ENCODE data around the gene CCSER1.
"Not testable (repeated sequence)": the region's sequence is repeated elsewhere in the genome, so short reads cannot be mapped to it uniquely, and the experiment has no call there.

The CCSER1 gene

GRCh38 chr4:90733211-90733610 is 606.0 kb downstream of the CCSER1 start:
- no peak overlapping the region for H3K4me3 ChIP-seq (ENCODE audit: low read length)
- DNase-seq (ENCODE audit: low read depth, low spot score) = no peak

- DNase-seq (ENCODE audit: low read depth, low spot score) = no peak
These were observed 618.0 kb downstream of the CCSER1 start for GRCh38 chr4:90745176-90745575.

DNA sequence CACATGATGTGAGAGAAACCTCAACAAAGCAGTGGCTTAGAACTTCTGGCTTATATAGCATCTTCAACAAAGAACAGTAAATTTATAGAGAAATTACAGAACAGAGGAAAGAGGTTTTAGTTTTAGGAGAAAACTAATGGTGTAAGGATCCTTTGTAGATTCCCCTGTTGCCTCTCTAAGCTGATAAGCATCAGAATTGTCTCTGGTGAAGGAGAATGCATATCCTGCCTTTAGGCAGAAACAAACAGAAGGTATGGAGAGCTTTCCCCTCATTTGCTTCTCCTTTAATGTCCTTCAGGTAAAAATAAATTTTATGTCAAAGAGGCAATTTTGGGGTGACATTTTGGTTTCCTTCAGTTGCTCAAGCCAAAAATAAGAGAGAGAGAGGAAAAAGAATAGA is 625.9 kb downstream of the CCSER1 start:
- no peak for DNase-seq (ENCODE audit: low read depth, low spot score)
- no peak overlapping the region for H3K4me3 ChIP-seq (ENCODE audit: low read length)

More at GRCh38 chr4:90745176-90745575, 618.0 kb downstream of the CCSER1 start:
- H3K4me3 ChIP-seq (ENCODE audit: low read length) = no peak overlapping the region

GRCh38 chr4:90757534-90758060 is 630.4 kb downstream of the CCSER1 start:
- no peak for DNase-seq (ENCODE audit: low read depth, low spot score)

DNA sequence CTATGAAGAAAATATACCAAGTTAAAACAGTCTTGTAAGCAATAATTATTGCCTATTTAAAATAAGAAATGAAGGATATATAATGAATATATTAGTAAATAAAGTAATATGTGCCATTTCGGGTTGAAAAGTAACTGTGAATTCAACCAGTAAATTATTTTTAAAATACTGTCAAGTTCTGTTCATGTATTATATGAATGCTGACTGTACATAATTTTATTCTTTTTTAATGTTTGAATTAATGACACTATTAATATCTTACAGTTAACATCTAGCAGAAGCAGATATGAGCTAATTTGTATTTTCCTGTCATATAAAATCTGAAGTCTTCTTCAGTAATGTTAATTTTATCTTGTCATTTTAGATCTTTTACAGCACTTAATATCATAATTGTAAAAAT is 632.9 kb downstream of the CCSER1 start:
- no peak for DNase-seq (ENCODE audit: low read depth, low spot score)
- no peak overlapping the region for H3K4me3 ChIP-seq (ENCODE audit: low read length)

More at GRCh38 chr4:90757534-90758060, 630.4 kb downstream of the CCSER1 start:
- H3K4me3 ChIP-seq (ENCODE audit: low read length) = no peak overlapping the region

DNA sequence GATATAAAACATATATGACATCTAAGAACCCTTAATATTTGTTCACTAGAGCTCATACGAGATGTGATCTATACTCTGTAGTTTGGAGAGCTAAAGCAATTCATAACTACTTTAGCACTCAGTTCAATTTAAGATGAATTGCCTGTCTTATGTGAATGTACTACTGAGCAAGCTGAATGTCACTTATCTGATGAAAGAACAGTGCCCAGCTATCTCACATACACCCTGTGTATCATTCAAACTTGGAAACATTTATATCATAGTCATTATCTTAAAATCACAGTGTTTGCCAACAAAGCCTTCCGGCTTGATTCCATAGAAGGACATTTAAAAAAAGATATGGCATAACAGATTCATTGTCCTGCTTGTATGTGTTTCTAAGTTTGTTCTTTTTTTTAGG is 639.6 kb downstream of the CCSER1 start:
- H3K4me3 ChIP-seq (ENCODE audit: low read length) = no peak overlapping the region
- DNase-seq (ENCODE audit: low read depth, low spot score) = no peak

DNA sequence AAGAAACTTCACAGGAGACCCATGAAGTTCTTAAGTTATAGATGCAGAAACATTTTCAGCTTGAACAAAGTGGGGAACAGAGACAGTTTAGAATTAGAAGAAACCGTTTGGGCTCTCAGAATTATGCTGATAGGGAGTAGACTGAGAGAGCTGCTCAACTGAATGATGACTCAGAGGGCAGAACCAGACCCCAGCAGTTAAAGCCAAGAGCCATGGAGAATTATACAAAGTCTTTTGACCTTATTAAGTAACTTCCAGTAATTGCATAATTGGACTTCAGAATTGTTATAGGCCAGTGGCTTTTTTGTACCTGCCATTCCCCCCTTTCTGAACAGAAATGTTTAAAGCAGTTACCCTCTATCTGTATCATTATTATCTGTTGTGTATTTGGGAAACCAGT is 642.1 kb downstream of the CCSER1 start:
- H3K4me3 ChIP-seq (ENCODE audit: low read length) = no peak overlapping the region
- no peak for DNase-seq (ENCODE audit: low read depth, low spot score)

- DNase-seq (ENCODE audit: low read depth, low spot score) = no peak
- H3K4me3 ChIP-seq (ENCODE audit: low read length) = no peak overlapping the region
These were observed 653.0 kb downstream of the CCSER1 start for GRCh38 chr4:90780193-90780592.

GRCh38 chr4:90786602-90787001 is 659.4 kb downstream of the CCSER1 start:
- no peak overlapping the region for H3K4me3 ChIP-seq (ENCODE audit: low read length)
- no peak for DNase-seq (ENCODE audit: low read depth, low spot score)

- H3K4me3 ChIP-seq (ENCODE audit: low read length) = no peak overlapping the region
- DNase-seq (ENCODE audit: low read depth, low spot score) = no peak
These were observed 665.5 kb downstream of the CCSER1 start for GRCh38 chr4:90792696-90793095.

DNA sequence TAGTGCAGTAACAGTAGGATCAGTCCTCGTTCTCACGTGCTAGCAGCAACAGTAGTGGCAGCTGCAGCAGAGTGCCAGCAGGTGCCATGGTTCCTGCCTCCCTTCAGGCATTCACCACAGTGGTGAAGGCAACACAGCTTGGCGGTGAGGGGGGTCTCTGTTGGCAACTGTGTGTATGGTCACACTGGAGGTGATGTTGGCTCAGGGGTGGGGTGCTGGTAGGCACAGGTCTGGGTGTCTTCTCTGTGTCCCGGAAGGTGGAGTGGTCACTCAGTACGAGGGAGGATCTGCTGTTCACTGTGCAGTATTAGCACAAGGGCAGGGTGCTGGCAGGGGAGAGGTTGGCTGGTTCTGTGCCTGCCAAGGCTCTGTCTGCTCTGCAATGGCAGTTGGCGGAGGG is 671.8 kb downstream of the CCSER1 start:
- no peak overlapping the region for H3K4me3 ChIP-seq (ENCODE audit: low read length)
- DNase-seq (ENCODE audit: low read depth, low spot score) = no peak

GRCh38 chr4:90799895-90800294 is 672.7 kb downstream of the CCSER1 start:
- no peak overlapping the region for H3K4me3 ChIP-seq (ENCODE audit: low read length)
- DNase-seq (ENCODE audit: low read depth, low spot score) = no peak

- no peak for DNase-seq (ENCODE audit: low read depth, low spot score)
These were observed 688.4 kb downstream of the CCSER1 start for GRCh38 chr4:90815569-90815968.

GRCh38 chr4:90816754-90817153 is 689.6 kb downstream of the CCSER1 start:
- no peak overlapping the region for H3K4me3 ChIP-seq (ENCODE audit: low read length)
- DNase-seq (ENCODE audit: low read depth, low spot score) = no peak

More at GRCh38 chr4:90815569-90815968, 688.4 kb downstream of the CCSER1 start:
- H3K4me3 ChIP-seq (ENCODE audit: low read length) = no peak overlapping the region

DNA sequence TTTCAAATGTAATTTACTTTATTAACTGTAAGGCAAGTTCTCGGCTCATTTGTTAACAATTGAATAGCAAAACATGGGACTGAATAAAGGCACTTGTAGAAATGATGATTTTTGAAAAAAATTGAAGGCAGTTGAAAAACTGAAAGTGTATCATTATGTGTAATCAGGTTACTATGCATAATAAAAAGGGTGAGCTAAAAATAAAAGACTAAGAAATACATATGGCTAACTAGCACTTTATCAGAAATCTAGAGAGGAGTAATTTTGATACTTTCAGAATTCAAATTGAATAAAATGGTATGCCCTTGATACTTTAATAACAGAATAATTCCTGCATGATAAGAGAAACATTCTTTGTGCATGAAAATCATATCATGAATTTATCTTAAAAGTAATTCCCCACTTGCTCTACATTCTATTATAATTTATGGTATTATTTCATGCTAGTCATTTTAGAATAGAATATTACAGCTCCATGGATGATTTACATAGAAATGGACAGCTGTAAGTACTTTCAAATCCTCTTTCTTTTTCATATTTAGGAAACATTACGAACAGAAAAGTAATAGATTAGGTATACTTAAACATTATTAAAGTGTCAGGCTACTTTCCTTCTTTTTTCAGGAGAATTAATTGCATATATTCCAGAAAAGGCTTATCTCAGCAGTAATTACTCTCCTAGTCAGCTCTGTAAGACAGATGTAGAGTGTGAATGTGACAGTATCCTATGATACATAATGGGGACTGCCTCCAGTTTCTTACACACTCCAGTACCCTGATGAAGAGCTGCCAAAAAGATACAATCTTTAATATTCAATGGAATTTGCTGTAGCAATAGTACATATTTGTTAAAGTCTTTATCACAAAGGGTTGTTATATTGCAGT is 697.3 kb downstream of the CCSER1 start:
- no peak overlapping the region for H3K4me3 ChIP-seq (ENCODE audit: low read length)
- DNase-seq (ENCODE audit: low read depth, low spot score) = no peak

DNA sequence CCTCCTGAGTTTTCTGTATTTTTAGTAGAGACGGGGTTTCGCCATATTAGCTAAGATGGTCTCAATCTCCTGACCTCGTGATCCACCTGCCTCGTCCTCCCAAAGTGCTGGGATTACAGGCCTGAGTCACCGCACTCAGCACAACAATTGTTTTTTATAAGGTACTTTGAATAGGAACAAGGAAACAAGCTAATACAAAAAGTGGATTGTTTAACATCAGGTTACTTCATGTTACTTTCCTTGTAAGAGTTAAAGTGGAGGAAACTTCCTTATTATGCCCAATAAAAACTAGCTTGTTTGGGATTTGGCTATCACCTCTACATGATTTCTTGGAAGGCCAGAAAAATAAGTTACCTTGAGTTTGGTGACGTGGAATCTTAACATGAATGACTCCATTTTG is 698.7 kb downstream of the CCSER1 start:
- DNase-seq (ENCODE audit: low read depth, low spot score) = no peak
- H3K4me3 ChIP-seq (ENCODE audit: low read length) = no peak overlapping the region

- DNase-seq (ENCODE audit: low read depth, low spot score) = no peak
- no peak overlapping the region for H3K4me3 ChIP-seq (ENCODE audit: low read length)
These were observed 706.5 kb downstream of the CCSER1 start for GRCh38 chr4:90833706-90834105.

DNA sequence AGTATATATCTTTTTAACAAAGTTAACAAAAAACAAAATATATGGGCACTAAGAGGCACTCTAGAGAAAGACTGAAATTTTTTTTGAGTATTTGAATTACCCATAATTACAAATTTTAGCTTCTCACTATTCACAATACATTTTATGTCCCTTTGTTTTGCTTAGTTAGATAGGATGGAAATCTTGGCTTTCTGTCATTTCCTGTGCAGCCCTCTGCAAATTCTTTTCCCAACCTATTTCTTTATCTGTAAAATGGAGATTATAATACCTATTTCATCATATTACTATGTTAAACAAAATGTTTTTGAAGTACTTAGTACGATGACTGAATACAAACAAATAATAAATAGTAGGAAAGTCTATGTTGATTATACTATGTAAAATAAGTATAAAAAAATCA is 710.0 kb downstream of the CCSER1 start:
- H3K4me3 ChIP-seq (ENCODE audit: low read length) = no peak overlapping the region
- DNase-seq (ENCODE audit: low read depth, low spot score) = no peak

DNA sequence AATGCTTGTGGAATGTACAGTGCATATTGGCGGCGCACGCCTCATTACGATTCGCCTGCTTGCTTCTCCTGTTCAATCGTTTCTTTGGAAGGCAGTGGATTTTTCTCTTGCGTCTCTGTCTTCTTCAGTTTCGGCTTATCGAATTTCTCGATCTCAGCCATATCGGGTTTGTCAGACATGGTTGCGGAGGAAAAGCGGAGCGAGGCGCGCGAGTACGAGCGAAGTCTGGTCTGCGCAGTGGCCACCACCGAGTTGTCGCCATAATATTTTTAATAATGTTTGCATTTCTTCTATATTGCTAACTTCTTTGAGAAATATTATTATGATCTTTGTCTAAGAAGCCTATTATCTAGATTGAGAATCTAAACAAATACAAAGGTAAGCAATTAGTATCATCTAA is 711.7 kb downstream of the CCSER1 start:
- H3K4me3 ChIP-seq (ENCODE audit: low read length); DNase-seq (ENCODE audit: low read depth, low spot score): not testable (repeated sequence)

DNA sequence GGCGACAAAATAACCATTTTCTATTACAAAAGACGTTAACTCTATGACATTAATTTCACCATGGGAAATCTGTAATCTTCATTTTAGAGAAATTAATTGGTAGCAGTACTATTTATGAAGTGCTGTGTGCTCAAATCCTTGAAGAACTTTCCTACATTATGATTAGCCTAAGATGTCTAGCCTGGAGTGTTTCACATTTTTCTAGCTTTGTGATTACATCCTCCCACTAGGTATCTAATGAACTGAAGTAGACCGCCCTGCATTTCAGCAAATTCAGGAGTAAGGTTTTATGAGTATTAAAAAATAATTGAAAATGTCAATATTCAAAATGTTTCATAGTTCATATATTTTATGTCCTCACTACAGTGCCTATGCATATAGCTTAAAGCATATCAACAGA is 713.1 kb downstream of the CCSER1 start:
- H3K4me3 ChIP-seq (ENCODE audit: low read length) = no peak overlapping the region
- no peak for DNase-seq (ENCODE audit: low read depth, low spot score)

DNA sequence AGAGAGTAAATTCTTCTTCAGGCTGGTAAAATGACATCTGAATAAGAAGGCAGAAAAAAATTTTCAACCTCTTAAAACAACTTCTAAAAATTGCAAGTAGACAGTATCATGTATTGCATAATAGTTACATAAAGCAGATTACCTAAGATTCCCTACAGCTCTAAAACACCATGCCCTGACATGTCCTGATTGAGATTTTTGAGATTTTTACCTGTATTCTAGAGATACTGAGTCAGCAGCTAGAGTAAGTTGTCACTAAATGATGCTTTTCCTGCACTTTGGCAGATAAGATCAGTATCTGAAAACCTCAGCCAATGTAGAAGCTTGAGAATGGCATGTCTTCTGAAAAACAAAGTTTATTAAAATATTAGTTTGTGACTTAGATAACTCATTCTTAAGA is 713.6 kb downstream of the CCSER1 start:
- H3K4me3 ChIP-seq (ENCODE audit: low read length) = no peak overlapping the region
- no peak for DNase-seq (ENCODE audit: low read depth, low spot score)
